HepG2 (cell line): Measurements from ENCODE around the gene SRF. TPM values are rescaled to one million over a fixed set of nuclear protein-coding genes. Genes with fewer than 3 reads are reported as not detected.

Experiments
- ETV5 ChIP-seq: IDR thresholded peaks from 2 replicates; pipeline ENCODE4 v1.6.1; 2018; ENCODE audit warnings: missing biosample characterization, missing genetic modification reagents, inconsistent platforms, borderline replicate concordance
- FOXP1 ChIP-seq, 2 experiments: fragments of 450-650 bp in 1 of 2; IDR thresholded peaks; 2 replicates each; pipeline ENCODE4 v1.6.1; 2017 to 2018; ENCODE audit warnings: antibody characterized with exemption in 1 of 2
- NBN ChIP-seq: fragments of 450-650 bp; conservative IDR thresholded peaks from 2 replicates; pipeline ENCODE4 v1.6.1; 2017
- NR2C2 ChIP-seq: sonication (generic); formaldehyde crosslinking; IDR thresholded peaks from 2 replicates; pipeline ENCODE4 v1.4.0; 2020; ENCODE audit warnings: missing genetic modification reagents, mild to moderate bottlenecking, moderate library complexity, borderline replicate concordance
- RBM39 ChIP-seq: fragments of 200-400 bp; formaldehyde crosslinking; IDR thresholded peaks from one replicate; pipeline ENCODE4 v1.6.1; 2018; ENCODE audit warnings: antibody characterized with exemption, mild to moderate bottlenecking, low read depth, low read length; ENCODE audit not compliant: poor library complexity, severe bottlenecking
- SAFB2 ChIP-seq: sonication (generic); formaldehyde crosslinking; IDR thresholded peaks from 2 replicates; pipeline ENCODE4 v1.5.1; 2020; ENCODE audit warnings: missing genetic modification reagents, low read depth, mild to moderate bottlenecking, borderline replicate concordance
- SMARCE1 ChIP-seq: fragments of 450-650 bp; IDR thresholded peaks from 2 replicates; pipeline ENCODE4 v1.6.1; 2017; ENCODE audit warnings: borderline replicate concordance
- THAP7 ChIP-seq: sonication (generic); formaldehyde crosslinking; IDR thresholded peaks from 2 replicates; pipeline ENCODE4 v1.8.1; 2023; ENCODE audit warnings: mild to moderate bottlenecking, missing genetic modification reagents
- U2AF2 ChIP-seq: fragments of 200-400 bp; formaldehyde crosslinking; IDR thresholded peaks from 2 replicates; pipeline ENCODE4 v1.6.1; 2017; ENCODE audit warnings: low read depth, mild to moderate bottlenecking, low read length
- ZBTB25 ChIP-seq: IDR thresholded peaks from 2 replicates; pipeline ENCODE4 v1.6.1; 2018; ENCODE audit warnings: missing genetic modification reagents
- ZFP90 ChIP-seq: sonication (generic); formaldehyde crosslinking; IDR thresholded peaks from 2 replicates; pipeline ENCODE4 v1.8.0; 2022; ENCODE audit warnings: missing genetic modification reagents, mild to moderate bottlenecking, inconsistent platforms, borderline replicate concordance
- ZFY ChIP-seq: sonication (generic); formaldehyde crosslinking; IDR thresholded peaks from 2 replicates; pipeline ENCODE4 v1.4.0; 2020; ENCODE audit warnings: missing genetic modification reagents
- ZNF407 ChIP-seq: sonication (generic); formaldehyde crosslinking; IDR thresholded peaks from one replicate; pipeline ENCODE4 v1.5.1; 2020; ENCODE audit warnings: mild to moderate bottlenecking, missing genetic modification reagents; ENCODE audit errors: not compliant biosample characterization
- ZNF773 ChIP-seq: sonication (generic); formaldehyde crosslinking; IDR thresholded peaks from 2 replicates; pipeline ENCODE4 v1.4.0; 2020; ENCODE audit warnings: missing genetic modification reagents, borderline replicate concordance
- polyA plus RNA-seq, 8 experiments: library from polyadenylated mRNA; depleted of rRNA in 3 of 8; stranded (reverse) in 7 of 8; unstranded in 1 of 8; fragments of >200 nt; fragmentation: Illumina TruSeq in 4 of 8; extraction: Trizol in 4 of 8; gene quantifications; 2 replicates each; pipeline versions ENCODE4 v1.2.1 to v1.2.3, GENCODE V29; 2011 to 2016; ENCODE audit warnings: low read depth in 4 of 8, missing spikeins in 1 of 8, mixed read lengths in 1 of 8; ENCODE audit not compliant: insufficient read depth in 1 of 8
- total RNA-seq, 5 experiments: library from RNA; depleted of rRNA; stranded (reverse); fragments of >200 nt; fragmentation: Illumina TruSeq; extraction: Trizol; gene quantifications; 2 replicates each; pipeline ENCODE4 v1.2.3, GENCODE V29; 2016; ENCODE audit warnings: low read depth in 1 of 5
- TF ChIP-seq, protein P1 (sequence below): sonication (generic); formaldehyde crosslinking; IDR thresholded peaks from 2 replicates; pipeline ENCODE4; 2020; ENCODE audit warnings: missing genetic modification reagents, mild to moderate bottlenecking, borderline replicate concordance

The SRF gene
- total and polyA plus RNA-seq, 2 of the 13 experiments (the other 11 are each of a cell fraction or from before 2014, with no cell fraction given) = 25.5 to 44.1 TPM

GRCh38 chr6:43170931-43171706, at the start of gene SRF (continued):
- TF ChIP-seq ZNF773 (CRISPR knock-in tag) = peak; percentile 84; the same call in 1 of the 2 replicates
- TF ChIP-seq FOXP1 (IDR thresholded peaks at IDR 0.05) = no peak
- no peak; the same call in 1 of the 2 replicates for TF ChIP-seq FOXP1 (CRISPR knock-in tag; IDR thresholded peaks at IDR 0.05)
- peak; percentile 41 for TF ChIP-seq RBM39
- TF ChIP-seq SMARCE1 = no peak
- peak; percentile 84 for TF ChIP-seq SAFB2 (CRISPR knock-in tag)
- no peak; the same call in 1 of the 2 replicates for TF ChIP-seq ZFP90 (CRISPR knock-in tag)
- no peak; the same call in 1 of the 2 replicates for TF ChIP-seq THAP7
- TF ChIP-seq, protein P1, sequence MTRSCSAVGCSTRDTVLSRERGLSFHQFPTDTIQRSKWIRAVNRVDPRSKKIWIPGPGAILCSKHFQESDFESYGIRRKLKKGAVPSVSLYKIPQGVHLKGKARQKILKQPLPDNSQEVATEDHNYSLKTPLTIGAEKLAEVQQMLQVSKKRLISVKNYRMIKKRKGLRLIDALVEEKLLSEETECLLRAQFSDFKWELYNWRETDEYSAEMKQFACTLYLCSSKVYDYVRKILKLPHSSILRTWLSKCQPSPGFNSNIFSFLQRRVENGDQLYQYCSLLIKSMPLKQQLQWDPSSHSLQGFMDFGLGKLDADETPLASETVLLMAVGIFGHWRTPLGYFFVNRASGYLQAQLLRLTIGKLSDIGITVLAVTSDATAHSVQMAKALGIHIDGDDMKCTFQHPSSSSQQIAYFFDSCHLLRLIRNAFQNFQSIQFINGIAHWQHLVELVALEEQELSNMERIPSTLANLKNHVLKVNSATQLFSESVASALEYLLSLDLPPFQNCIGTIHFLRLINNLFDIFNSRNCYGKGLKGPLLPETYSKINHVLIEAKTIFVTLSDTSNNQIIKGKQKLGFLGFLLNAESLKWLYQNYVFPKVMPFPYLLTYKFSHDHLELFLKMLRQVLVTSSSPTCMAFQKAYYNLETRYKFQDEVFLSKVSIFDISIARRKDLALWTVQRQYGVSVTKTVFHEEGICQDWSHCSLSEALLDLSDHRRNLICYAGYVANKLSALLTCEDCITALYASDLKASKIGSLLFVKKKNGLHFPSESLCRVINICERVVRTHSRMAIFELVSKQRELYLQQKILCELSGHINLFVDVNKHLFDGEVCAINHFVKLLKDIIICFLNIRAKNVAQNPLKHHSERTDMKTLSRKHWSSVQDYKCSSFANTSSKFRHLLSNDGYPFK (CRISPR knock-in tag) = peak; percentile 42; the same call in 1 of the 2 replicates
- peak; percentile 27; the same call in 1 of the 2 replicates for TF ChIP-seq ETV5
- no peak for TF ChIP-seq ZNF407 (CRISPR knock-in tag)
- TF ChIP-seq NR2C2 (CRISPR knock-in tag) = 0 out of 2 replicates have a peak, but pooled peaks have one; percentile 38
- TF ChIP-seq U2AF2 = no peak
- TF ChIP-seq NBN = no peak
- TF ChIP-seq ZFY (CRISPR knock-in tag) = peak; percentile 99
- peak; percentile 70 for TF ChIP-seq ZBTB25 (CRISPR knock-in tag)
